MCF 10A (cell line): Measurements from ENCODE around the gene NOP14. TPM values are rescaled to one million over a fixed set of nuclear protein-coding genes. Genes with fewer than 3 reads are reported as not detected.

ENCODE experiments used
- BruUV-seq: library from RNA; stranded (reverse); fragments of 400-500 nt; replicated peaks from 2 replicates; lab custom pipeline; 2021; lab: Mats Ljungman, UMichigan
- CTCF ChIA-PET: fragments of 300-600 bp; sonication (Branson Sonifier 250); formaldehyde crosslinking; extraction: SDS; loops from one replicate; lab custom pipeline; 2021; ENCODE audit warnings: antibody characterized with exemption, inconsistent platforms; lab: Yijun Ruan, JAX
- POLR2A ChIA-PET: fragments of 300-600, 350-650 bp; sonication (Branson Sonifier 250); formaldehyde crosslinking; extraction: SDS; loops from one replicate; lab custom pipeline; 2020; ENCODE audit warnings: antibody characterized with exemption, inconsistent platforms; lab: Yijun Ruan, JAX
- DNase-seq: peaks from one replicate; pipeline ENCODE4 v3.0.0-alpha.2; 2018; ENCODE audit not compliant: unreplicated experiment
- H3K27ac Mint-ChIP-seq: one replicate; pipeline ENCODE4 v1.8.0; 2022; ENCODE audit warnings: mild to moderate bottlenecking, low read depth, mixed read lengths; ENCODE audit not compliant: unreplicated experiment
- H3K27me3 Mint-ChIP-seq: one replicate; pipeline ENCODE4 v1.8.0; 2022; ENCODE audit warnings: mixed read lengths; ENCODE audit not compliant: insufficient read depth, unreplicated experiment
- H3K36me3 Mint-ChIP-seq: one replicate; pipeline ENCODE4 v1.8.0; 2022; ENCODE audit warnings: mild to moderate bottlenecking, moderate library complexity, mixed read lengths; ENCODE audit not compliant: insufficient read depth, unreplicated experiment
- H3K4me1 Mint-ChIP-seq: one replicate; pipeline ENCODE4 v1.8.0; 2022; ENCODE audit warnings: mixed read lengths; ENCODE audit not compliant: insufficient read depth, unreplicated experiment
- H3K4me3 Mint-ChIP-seq: one replicate; pipeline ENCODE4 v1.8.0; 2022; ENCODE audit warnings: mild to moderate bottlenecking, moderate library complexity, mixed read lengths; ENCODE audit not compliant: unreplicated experiment
- H3K9me3 Mint-ChIP-seq: one replicate; pipeline ENCODE4 v1.8.0; 2022; ENCODE audit warnings: mixed read lengths; ENCODE audit not compliant: unreplicated experiment
- intact Hi-C: fragments of 100-400 bp; cut with micrococcal nuclease; formaldehyde crosslinking; loops from 2 replicates; pipeline ENCODE4 v1.14.1; 2022
- total RNA-seq: library from RNA; stranded (reverse); gene quantifications from 2 replicates; pipeline ENCODE4 v1.2.3, GENCODE V29; 2022
- TF ChIP-seq, protein P1 (sequence below): fragments of 200-600 bp; IDR thresholded peaks from one replicate; pipeline ENCODE4 v1.8.0; 2022; ENCODE audit warnings: antibody characterized with exemption, mild to moderate bottlenecking; ENCODE audit not compliant: unreplicated experiment

The NOP14 gene
- total RNA-seq, 1 experiment from 2014 or later = 65.6 TPM

GRCh38 chr4:2925931-2926860 lies 37.0 kb downstream of the NOP14 start:
- no TSS peak for BruUV-seq
- H3K27me3 Mint-ChIP-seq = no peaks in the 10 kb centered on the region
- H3K36me3 Mint-ChIP-seq = peaks cover 42% of the 10 kb centered on the region
- H3K27ac Mint-ChIP-seq = no peak overlapping the region
- no peak overlapping the region for H3K4me3 Mint-ChIP-seq
- POLR2A ChIA-PET = interaction anchor here (1.3 to 1.7 kb wide), 2 partner anchors 10 to 162 kb away, joined by 3 to 4 read pairs; no protein-coding TSS in a partner anchor
- peaks cover 7% of the 10 kb centered on the region for H3K4me1 Mint-ChIP-seq
- intact Hi-C loops = no loop called here
- no peaks in the 10 kb centered on the region for H3K9me3 Mint-ChIP-seq
- CTCF ChIA-PET = interaction anchor here (0.6 to 0.7 kb wide), 3 partner anchors 14 to 709 kb away, joined by 3 read pairs; no protein-coding TSS in a partner anchor
- DNase-seq = no peak
- TF ChIP-seq, protein P1, sequence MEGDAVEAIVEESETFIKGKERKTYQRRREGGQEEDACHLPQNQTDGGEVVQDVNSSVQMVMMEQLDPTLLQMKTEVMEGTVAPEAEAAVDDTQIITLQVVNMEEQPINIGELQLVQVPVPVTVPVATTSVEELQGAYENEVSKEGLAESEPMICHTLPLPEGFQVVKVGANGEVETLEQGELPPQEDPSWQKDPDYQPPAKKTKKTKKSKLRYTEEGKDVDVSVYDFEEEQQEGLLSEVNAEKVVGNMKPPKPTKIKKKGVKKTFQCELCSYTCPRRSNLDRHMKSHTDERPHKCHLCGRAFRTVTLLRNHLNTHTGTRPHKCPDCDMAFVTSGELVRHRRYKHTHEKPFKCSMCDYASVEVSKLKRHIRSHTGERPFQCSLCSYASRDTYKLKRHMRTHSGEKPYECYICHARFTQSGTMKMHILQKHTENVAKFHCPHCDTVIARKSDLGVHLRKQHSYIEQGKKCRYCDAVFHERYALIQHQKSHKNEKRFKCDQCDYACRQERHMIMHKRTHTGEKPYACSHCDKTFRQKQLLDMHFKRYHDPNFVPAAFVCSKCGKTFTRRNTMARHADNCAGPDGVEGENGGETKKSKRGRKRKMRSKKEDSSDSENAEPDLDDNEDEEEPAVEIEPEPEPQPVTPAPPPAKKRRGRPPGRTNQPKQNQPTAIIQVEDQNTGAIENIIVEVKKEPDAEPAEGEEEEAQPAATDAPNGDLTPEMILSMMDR = no peak

GRCh38 chr4:2925496-2925895 lies 37.7 kb downstream of the NOP14 start:
- no peaks in the 10 kb centered on the region for H3K27me3 Mint-ChIP-seq
- no peak overlapping the region for H3K27ac Mint-ChIP-seq
- intact Hi-C loops = no loop called here
- CTCF ChIA-PET = interaction anchor here (0.7 to 1.0 kb wide), 2 partner anchors 53 to 260 kb away, joined by 3 read pairs; no protein-coding TSS in a partner anchor
- H3K36me3 Mint-ChIP-seq = peaks cover 39% of the 10 kb centered on the region
- DNase-seq = no peak
- no TSS peak for BruUV-seq
- H3K9me3 Mint-ChIP-seq = no peaks in the 10 kb centered on the region
- POLR2A ChIA-PET = interaction anchor here (0.7 to 1.7 kb wide), 3 partner anchors 11 to 161 kb away, joined by 3 to 4 read pairs (median 3); no protein-coding TSS in a partner anchor
- TF ChIP-seq, protein P1 = no peak
- no peak overlapping the region for H3K4me3 Mint-ChIP-seq
- H3K4me1 Mint-ChIP-seq = peaks cover 7% of the 10 kb centered on the region

DNA sequence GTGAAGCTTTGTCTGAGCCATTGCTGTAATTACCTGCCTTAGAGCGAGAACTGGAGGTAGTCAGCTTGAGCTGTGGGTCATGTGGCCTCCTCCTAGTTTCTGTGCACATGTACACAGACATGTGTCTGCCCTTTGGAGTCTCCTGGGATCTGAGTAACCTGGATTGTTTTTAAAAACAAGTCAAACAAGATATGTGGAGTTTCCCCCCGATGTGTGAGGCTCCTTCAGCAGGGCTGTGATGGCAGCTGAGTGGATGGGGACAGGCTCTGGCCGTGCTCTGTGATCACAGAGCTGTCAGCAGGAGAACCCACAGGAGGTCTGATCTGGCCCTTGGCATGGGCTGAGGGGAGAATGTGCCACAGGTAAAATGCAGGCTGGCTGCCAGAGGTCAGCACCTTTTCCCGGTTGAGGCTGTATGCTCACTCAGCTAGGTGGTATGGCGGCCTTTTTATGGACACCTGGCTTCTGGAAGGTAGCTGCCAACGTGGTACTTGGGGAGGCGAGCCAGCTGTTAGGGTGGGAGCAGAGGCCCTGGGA lies 38.4 kb downstream of the NOP14 start:
- ChIA-PET POLR2A (interaction anchor here (0.7 to 1.7 kb wide), 3 partner anchors 11 to 161 kb away, joined by 3 to 4 read pairs (median 3); no protein-coding TSS in a partner anchor), CTCF (interaction anchor here (0.7 to 1.0 kb wide), 2 partner anchors 53 to 260 kb away, joined by 3 read pairs; no protein-coding TSS in a partner anchor)
- Mint-ChIP-seq H3K4me1 (peaks cover 7% of the 10 kb centered on the region), H3K27me3 (no peaks in the 10 kb centered on the region), H3K36me3 (peaks cover 37% of the 10 kb centered on the region), H3K4me3 (no peak overlapping the region), H3K27ac (no peak overlapping the region), H3K9me3 (no peaks in the 10 kb centered on the region)
- TF ChIP-seq, protein P1 = no peak
- no TSS peak for BruUV-seq
- intact Hi-C loops = no loop called here
- no peak for DNase-seq

DNA sequence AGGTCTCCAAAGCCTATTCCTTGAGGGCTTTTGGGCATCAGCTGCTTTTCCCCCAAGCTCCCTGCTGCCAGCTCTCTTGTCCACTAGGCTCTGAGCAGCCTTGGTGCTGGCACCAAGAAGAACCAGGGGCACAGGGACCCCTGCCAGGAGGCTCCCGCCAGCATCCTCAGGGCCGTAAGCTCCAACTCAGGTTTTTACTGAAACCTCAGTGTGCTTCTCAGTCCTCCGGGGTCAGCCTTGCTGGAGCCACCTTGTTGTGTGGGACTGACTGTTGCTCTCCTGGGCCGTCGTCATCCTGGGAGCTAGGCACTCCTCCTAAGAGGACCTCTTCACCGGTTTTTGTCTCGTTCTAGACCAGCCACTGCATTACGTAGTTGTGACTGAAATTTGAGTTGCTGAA lies 38.9 kb downstream of the NOP14 start:
- no peak overlapping the region for H3K27ac Mint-ChIP-seq
- TF ChIP-seq, protein P1 = no peak

More for the DNA sequence above, 38.9 kb downstream of the NOP14 start:
- ChIA-PET CTCF (interaction anchor here (0.6 kb wide), 1 partner anchor 161 kb away, joined by 3 read pairs; no protein-coding TSS in a partner anchor), POLR2A (interaction anchor here (1.7 kb wide), 1 partner anchor 12 kb away, joined by 4 read pairs; no protein-coding TSS in a partner anchor)
- no TSS peak for BruUV-seq
- Mint-ChIP-seq H3K9me3 (no peaks in the 10 kb centered on the region), H3K36me3 (peaks cover 40% of the 10 kb centered on the region), H3K4me3 (no peak overlapping the region), H3K27me3 (no peaks in the 10 kb centered on the region), H3K4me1 (peaks cover 7% of the 10 kb centered on the region)
- no peak for DNase-seq
- intact Hi-C loops = no loop called here
